Osteoblast (primary cell): ENCODE results near the gene ACOT7. TPM values are rescaled to one million over a fixed set of nuclear protein-coding genes. Genes with fewer than 3 reads are reported as not detected.

ENCODE experiments used
- DNase-seq: peaks from one replicate; pipeline ENCODE4 v3.0.0; 2011; ENCODE audit warnings: low spot score, mixed read lengths; ENCODE audit not compliant: insufficient read length; ENCODE audit errors: missing footprints
- H2AFZ ChIP-seq: 2 replicates; pipeline ENCODE4 v1.6.0; 2011; ENCODE audit warnings: mild to moderate bottlenecking, low read length
- H3K27ac ChIP-seq: 2 replicates; pipeline ENCODE4 v1.5.1; 2011; ENCODE audit warnings: mild to moderate bottlenecking, low read depth, low read length, moderate library complexity
- H3K27me3 ChIP-seq: 2 replicates; pipeline ENCODE4 v1.6.0; 2012; ENCODE audit warnings: mild to moderate bottlenecking, control low read depth, inconsistent platforms, low read length, moderate library complexity; ENCODE audit not compliant: insufficient read depth
- H3K36me3 ChIP-seq: 2 replicates; pipeline ENCODE4 v1.5.1; 2011; ENCODE audit warnings: mild to moderate bottlenecking, low read length, control low read depth, moderate library complexity; ENCODE audit not compliant: insufficient read depth
- H3K4me1 ChIP-seq: 2 replicates; pipeline ENCODE4 v1.5.1; 2011; ENCODE audit warnings: mild to moderate bottlenecking, low read length, control low read depth, moderate library complexity; ENCODE audit not compliant: insufficient read depth
- H3K4me2 ChIP-seq: 2 replicates; pipeline ENCODE4 v1.6.0; 2011; ENCODE audit warnings: mild to moderate bottlenecking, low read length; ENCODE audit not compliant: insufficient read depth
- H3K4me3 ChIP-seq: fragments of 200-600 bp; sonication (generic); 3 replicates; pipeline ENCODE4 v1.5.1; 2012; ENCODE audit warnings: mild to moderate bottlenecking, low read length, inconsistent platforms; ENCODE audit not compliant: insufficient read depth
- H3K79me2 ChIP-seq: 2 replicates; pipeline ENCODE4 v1.6.0; 2012; ENCODE audit warnings: mild to moderate bottlenecking, low read length, control low read depth, inconsistent platforms; ENCODE audit not compliant: insufficient read depth
- H3K9me3 ChIP-seq: 2 replicates; pipeline ENCODE4 v1.5.1; 2011; ENCODE audit warnings: low read depth, low read length, control low read depth
- H4K20me1 ChIP-seq: 2 replicates; pipeline ENCODE4 v1.6.0; 2012; ENCODE audit warnings: mild to moderate bottlenecking, low read length, control low read depth; ENCODE audit not compliant: insufficient read depth
- total RNA-seq: library from RNA; depleted of rRNA; stranded (reverse); fragments of >200 nt; gene quantifications from 2 replicates; pipeline ENCODE4 v1.2.3, GENCODE V29; 2012
- TF ChIP-seq, protein P1 (sequence below): IDR thresholded peaks from 2 replicates; pipeline ENCODE4 v1.5.1; 2011; ENCODE audit warnings: mild to moderate bottlenecking, low read depth, low read length, moderate library complexity; ENCODE audit errors: extremely low read depth

Gene ACOT7
- total RNA-seq, 1 donor: 10.9 TPM

DNA sequence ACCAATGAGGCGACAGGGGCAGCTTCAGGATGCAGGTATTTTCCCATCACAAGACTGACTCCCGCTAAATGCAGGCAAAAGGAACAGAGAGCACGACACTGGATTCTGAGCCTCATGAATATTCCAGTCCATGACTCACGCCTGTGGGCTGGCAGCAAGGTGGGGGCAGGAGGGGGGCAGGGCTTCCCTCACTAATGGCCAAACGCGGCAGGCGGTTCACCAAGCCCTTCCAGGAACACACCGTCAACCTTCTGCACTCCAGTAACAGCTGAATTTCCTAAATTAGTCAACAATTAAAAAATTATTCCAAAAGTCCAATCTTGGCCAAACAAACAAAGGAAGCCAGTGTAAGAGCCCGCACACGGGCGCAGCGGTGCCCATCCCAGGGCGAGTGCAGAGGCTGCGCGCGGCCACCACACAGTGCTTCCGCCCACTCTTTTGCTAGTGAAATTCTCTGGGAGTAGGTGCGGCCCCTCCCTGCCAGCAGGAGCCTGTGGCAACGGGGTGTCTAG is 120.1 kb downstream of the ACOT7 start:
- H2AFZ ChIP-seq: no peak overlapping the region
- peak overlapping the region; percentile 61 for H3K27ac ChIP-seq
- peak; percentile 97 for DNase-seq
- no peaks in the 10 kb centered on the region for H3K36me3 ChIP-seq
- H3K4me1 ChIP-seq: peaks cover 19% of the 10 kb centered on the region
- peaks cover 6% of the 10 kb centered on the region for H4K20me1 ChIP-seq
- H3K27me3 ChIP-seq: no peaks in the 10 kb centered on the region
- no peak overlapping the region for H3K4me3 ChIP-seq
- no peaks in the 10 kb centered on the region for H3K9me3 ChIP-seq
- no peak overlapping the region for H3K4me2 ChIP-seq
- H3K79me2 ChIP-seq: no peaks in the 10 kb centered on the region
- TF ChIP-seq, protein P1, sequence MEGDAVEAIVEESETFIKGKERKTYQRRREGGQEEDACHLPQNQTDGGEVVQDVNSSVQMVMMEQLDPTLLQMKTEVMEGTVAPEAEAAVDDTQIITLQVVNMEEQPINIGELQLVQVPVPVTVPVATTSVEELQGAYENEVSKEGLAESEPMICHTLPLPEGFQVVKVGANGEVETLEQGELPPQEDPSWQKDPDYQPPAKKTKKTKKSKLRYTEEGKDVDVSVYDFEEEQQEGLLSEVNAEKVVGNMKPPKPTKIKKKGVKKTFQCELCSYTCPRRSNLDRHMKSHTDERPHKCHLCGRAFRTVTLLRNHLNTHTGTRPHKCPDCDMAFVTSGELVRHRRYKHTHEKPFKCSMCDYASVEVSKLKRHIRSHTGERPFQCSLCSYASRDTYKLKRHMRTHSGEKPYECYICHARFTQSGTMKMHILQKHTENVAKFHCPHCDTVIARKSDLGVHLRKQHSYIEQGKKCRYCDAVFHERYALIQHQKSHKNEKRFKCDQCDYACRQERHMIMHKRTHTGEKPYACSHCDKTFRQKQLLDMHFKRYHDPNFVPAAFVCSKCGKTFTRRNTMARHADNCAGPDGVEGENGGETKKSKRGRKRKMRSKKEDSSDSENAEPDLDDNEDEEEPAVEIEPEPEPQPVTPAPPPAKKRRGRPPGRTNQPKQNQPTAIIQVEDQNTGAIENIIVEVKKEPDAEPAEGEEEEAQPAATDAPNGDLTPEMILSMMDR: no peak

- H3K27ac ChIP-seq: peak overlapping the region; percentile 61
- TF ChIP-seq, protein P1: peak; percentile 17
- peaks cover 19% of the 10 kb centered on the region for H3K4me1 ChIP-seq
- H3K9me3 ChIP-seq: no peaks in the 10 kb centered on the region
- H4K20me1 ChIP-seq: peaks cover 6% of the 10 kb centered on the region
- no peaks in the 10 kb centered on the region for H3K27me3 ChIP-seq
- H3K4me2 ChIP-seq: no peak overlapping the region
- no peak overlapping the region for H2AFZ ChIP-seq
- H3K79me2 ChIP-seq: no peaks in the 10 kb centered on the region
- DNase-seq: no peak
- no peaks in the 10 kb centered on the region for H3K36me3 ChIP-seq
- H3K4me3 ChIP-seq: no peak overlapping the region
These were observed 120.7 kb downstream of the ACOT7 start for GRCh38 chr1:6272868-6273267.

DNA sequence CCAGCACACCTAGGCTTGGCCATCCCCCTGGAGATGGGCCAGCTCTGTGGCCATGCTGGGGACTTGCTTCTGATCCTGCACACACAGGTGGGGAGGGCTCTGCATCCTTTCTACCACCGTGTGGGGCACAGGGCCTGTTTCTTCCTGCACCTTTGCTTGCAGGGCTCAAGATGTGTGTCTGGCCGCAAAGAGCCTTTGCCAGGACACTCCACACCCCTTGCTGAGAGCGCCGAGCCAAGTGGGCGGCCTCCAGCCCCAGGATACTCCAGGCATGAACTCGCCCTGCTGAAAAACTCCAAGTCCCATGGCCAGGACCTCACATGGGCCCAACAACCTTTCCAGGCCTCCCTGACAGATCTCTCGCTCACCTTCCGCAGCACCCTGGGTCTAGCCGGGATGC is 121.1 kb downstream of the ACOT7 start:
- Histone ChIP-seq H3K4me3 (no peak overlapping the region), H4K20me1 (peaks cover 6% of the 10 kb centered on the region), H3K27ac (no peak overlapping the region), H3K79me2 (no peaks in the 10 kb centered on the region), H2AFZ (no peak overlapping the region), H3K36me3 (no peaks in the 10 kb centered on the region), H3K27me3 (no peaks in the 10 kb centered on the region), H3K4me1 (peaks cover 19% of the 10 kb centered on the region), H3K4me2 (no peak overlapping the region), H3K9me3 (no peaks in the 10 kb centered on the region)
- no peak for DNase-seq
- TF ChIP-seq, protein P1: no peak

DNA sequence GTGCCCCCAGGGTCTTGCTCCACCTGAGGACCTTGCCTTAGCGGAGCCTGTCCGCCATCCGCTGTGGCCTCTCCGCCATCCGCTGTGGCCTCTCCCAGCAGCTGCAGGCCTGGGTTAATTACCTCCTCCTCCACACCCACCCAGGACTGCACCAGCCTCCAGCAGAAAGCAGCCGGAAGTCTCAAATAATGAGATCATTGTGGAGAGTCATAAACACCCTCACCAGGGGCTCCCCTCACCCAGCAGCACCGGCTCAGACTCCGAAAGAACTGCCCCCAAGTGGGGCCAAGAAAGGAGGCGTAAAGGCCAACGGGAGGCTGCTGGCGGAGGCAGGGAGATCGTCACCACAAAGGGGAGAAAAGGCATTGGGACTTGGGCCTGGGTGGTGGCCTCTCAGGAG is 122.0 kb downstream of the ACOT7 start:
- Histone ChIP-seq H3K27ac (no peak overlapping the region), H4K20me1 (peaks cover 6% of the 10 kb centered on the region), H3K4me3 (no peak overlapping the region), H3K4me1 (peaks cover 15% of the 10 kb centered on the region), H3K9me3 (no peaks in the 10 kb centered on the region), H3K27me3 (no peaks in the 10 kb centered on the region), H3K4me2 (no peak overlapping the region), H3K79me2 (no peaks in the 10 kb centered on the region), H3K36me3 (no peaks in the 10 kb centered on the region), H2AFZ (no peak overlapping the region)
- TF ChIP-seq, protein P1: no peak
- DNase-seq: no peak
